Stimulated activated CD4-positive, alpha-beta T cell treated with anti-CD3 and anti-CD28 coated beads, Interleukin-15, amount 100 ng/mL, for 24 hours (primary cell): ENCODE results near the gene EFTUD2.
"Not testable (repeated sequence)": the region's sequence is repeated elsewhere in the genome, so short reads cannot be mapped to it uniquely, and the experiment has no call there.

Source experiments
- DNase-seq: peaks from one replicate; pipeline ENCODE4 v3.0.0-alpha.2; 2020

Gene EFTUD2

DNA sequence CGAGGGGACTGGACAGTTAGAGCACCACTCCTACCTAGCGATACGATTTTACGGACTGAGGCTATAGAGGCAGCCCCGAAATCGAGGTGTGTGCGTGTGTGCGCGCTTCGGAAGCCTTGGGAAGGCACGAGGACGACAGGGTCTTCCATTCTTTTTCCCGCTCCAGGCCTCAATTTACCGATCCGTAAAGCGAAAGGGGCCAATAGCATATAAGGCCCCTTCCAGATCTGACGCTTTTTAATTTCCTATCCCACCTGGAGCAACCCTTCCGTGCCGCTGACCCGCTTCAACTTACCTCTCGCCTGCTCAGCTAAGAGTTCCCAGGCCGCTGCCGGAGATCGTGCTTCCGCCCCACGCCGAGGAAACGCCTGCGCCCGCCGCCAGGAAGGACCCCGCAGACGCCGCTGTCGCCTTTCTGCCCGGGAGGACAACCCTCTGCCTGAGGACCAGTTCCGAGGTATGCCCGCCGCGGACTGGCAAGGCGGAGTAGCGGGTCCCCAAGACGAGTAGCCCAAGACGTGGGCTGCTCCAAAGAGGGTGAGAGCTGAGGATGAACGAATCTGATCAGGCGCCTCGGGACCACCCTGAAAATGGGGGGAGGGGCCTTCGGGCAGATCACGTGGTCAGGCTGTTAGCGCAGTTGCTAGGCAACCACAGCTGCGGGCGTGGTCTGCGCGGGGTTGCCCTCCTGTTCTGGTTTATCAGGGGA, at the start of gene EFTUD2:
EFTUD2 (minus strand) TSS at position 372 of the 709 bp plus-strand sequence. CDS start 4,924 bp downstream, outside the sequence.
- DNase-seq = peak; percentile 93

GRCh38 chr17:44948315-44948795, 49.1 kb upstream of the EFTUD2 start:
- no peak for DNase-seq

- peak; percentile 96 for DNase-seq
Observed at GRCh38 chr17:44947461-44948314, 48.4 kb upstream of the EFTUD2 start, which contains the start of gene KIF18B. TSS of gene KIF18B (minus strand) at chr17:44947773. CDS start at chr17:44936344, 11,429 bp downstream.

DNA sequence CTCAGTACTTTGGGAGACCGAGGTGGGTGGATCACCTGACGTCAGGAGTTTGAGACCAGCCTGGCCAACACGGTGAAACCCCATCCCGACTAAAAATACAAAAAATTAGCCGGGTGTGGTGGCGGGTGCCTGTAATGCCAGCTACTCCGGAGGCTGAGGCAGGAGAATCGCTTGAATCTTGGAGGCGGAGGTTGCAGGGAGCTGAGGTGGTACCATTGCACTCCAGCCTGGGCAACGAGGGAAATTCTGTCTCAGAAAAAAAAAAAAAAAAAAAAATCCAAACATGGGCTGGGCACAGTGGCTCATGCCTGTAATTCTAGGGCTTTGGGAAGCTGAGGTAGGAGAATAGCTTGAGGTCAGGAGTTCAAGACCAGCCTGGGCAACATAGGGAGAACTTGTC, 46.4 kb upstream of the EFTUD2 start:
- DNase-seq = not testable (repeated sequence)

GRCh38 chr17:44942456-44942855, 43.2 kb upstream of the EFTUD2 start:
- no peak for DNase-seq

- no peak for DNase-seq
Observed at GRCh38 chr17:44941712-44942331, 42.6 kb upstream of the EFTUD2 start.

GRCh38 chr17:44940768-44941167, 41.5 kb upstream of the EFTUD2 start:
- DNase-seq = no peak

DNA sequence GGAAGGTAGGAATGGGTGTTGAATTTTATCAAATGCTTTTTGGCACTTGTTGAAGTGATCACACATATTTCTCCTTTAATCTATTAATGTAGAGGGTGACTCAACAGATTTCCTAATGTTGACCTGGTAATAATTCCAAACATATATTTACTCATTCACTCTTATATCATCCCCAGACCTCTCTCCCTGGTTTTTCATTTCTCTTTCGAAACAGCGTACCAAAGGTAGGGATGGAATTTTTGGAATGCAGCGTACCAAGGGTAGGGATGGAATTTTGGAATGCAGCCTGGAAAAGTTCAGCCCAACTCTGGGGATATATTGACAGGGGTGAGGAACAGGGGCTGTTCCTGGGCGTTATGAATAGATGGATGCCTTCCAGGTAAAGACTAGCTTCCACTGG, 41.1 kb upstream of the EFTUD2 start:
- DNase-seq = no peak

GRCh38 chr17:44935116-44935515, 35.9 kb upstream of the EFTUD2 start:
- DNase-seq = no peak

GRCh38 chr17:44934745-44935105, 35.5 kb upstream of the EFTUD2 start:
- no peak for DNase-seq

DNA sequence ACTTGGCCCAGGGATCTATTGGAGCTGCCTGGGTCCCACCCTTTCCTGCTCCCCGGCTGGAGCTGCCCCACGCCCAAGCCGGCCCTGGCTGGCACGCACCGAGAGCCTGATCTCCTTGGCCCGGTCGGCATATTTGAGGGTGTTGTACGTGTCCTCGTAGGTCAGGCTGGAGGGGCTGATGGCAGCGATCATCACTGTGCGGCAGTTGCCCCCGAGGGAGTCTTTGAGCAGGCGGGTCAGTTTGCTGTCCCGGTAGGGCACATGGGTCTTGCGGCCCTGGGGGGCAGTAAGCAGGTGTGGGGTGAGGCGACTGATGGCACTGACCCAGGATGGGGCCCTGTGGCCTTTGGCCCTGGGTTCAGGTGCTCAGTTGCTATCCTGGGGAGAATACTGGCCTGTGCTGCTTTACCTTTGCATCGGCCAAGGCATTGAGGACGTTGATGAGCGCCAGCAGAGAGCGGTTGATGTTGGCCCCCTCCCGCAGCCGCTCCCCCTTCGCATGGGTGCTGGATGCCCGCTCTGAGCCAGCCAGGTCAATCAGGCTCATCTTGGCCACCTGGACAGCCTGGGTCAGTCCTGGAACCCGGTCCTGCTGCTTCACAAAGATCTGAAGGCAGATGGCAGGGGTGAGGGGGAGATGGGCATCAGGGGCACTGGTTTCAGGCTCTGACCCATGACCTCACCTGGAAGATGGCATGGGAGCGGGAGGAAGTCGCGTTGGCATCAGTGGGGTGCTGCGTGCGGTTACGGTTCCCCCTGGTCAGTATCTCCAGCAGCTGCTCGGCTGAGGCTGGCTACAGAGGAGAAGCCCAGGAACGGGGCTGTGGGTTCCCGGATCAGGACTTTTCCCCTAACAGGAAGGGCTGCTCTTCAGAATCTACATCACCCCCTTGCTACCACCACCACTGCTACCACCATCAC, 34.8 kb upstream of the EFTUD2 start:
- DNase-seq = no peak

DNA sequence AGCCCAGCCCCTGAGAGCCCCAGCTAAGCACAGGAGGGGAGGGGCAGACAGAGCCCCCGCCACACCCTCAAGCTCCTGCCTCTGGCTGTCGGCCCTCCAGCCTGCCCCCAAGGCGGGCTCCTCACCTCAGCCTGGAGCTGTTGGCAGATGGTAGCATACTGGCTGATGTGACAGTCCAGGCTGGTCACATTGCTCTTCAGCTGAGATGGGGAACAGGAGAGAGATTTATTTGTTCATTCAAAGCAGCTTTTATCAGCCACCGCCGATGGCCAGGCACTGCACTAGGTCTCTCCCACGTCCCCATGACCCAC, 33.5 kb upstream of the EFTUD2 start:
- no peak for DNase-seq

DNA sequence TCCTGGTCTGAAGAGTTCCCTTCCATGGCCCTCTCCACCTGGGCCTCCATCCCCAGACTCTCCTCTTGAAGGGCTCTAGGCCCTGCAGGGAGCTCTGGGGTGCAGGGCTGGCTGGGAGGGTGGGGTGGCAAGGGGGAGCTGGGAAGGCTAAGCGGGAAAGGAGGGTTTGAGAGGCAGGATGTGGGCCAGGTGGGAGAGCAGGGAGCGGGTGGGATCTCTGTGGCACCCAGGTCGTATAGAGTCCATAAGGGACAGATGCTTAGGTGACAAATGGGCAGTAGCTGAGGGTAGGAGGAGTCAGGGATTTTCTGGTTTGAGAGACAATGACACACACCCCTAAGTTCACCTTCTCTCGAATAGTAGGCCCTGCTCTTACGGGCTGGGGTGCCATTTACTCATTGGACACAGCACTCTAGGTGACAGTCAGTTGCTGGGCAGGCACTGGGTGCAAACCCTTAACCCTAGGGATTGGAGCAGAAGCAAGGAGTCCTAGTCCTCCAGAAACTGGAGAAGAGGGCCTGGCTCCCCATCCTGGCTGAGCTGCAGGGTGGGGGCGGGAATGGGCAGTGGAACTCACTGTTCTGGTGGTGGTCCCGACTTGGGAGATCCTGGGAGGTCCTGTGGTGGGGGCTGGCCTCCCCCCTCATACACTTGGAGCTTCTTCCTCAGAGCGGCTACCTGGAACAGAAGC, 33.0 kb upstream of the EFTUD2 start:
- DNase-seq = no peak

DNA sequence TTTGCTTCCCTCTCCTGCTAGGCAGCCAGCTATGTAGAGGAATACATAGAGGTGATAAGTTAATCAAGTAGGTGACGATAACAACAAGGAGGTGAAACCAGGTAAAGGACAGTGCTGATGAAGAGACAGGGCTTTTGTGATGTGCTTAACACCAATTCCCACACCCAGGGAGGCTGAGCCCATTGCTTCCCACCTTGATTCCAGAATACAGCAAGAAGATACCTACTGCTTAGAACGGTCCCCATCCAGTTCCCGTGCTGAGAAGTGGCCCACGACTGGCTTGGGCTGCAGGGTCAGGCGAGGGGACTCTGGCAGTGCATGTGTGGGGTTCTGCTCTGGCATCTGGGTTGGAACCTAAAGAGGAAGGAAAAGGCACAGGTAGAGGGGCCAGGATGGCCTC, 32.1 kb upstream of the EFTUD2 start:
- no peak for DNase-seq

GRCh38 chr17:44930667-44931066, 31.4 kb upstream of the EFTUD2 start:
- no peak for DNase-seq

DNA sequence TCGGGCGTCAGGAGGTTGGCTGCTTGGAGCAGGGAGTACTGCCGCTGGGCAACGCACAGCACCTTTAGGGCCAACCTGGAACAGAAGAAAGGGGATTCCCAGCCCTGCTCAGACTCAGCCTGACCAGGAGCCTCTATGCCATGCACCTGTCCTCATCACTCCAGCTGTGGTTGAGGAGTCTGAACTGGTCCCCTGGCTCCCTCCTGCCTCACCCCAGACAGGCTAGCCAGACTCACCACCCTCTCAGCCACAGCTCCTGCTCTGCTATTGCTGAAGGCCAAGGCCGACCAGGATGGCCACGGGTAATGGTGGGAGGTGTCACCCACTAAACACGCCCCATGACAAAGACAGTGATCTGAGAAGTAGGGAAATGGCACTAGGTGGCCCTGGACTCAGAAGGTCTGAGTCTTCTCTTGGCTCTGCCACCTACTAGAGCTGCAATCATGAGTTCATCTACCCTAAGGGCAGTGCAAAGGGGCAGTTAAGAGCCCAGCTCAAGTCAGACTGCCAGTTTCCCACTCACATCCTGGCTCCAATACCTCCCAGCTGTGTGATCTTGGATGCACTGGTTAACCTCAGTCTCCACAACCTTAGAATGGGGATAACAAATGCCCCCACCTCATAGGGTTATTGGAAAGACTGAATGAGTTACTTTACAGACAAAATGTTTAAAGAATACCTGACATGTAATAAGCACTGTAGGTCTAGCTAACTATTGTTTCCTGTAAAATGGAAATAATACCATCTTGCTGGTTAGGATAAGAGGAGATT, 29.9 kb upstream of the EFTUD2 start:
- DNase-seq = no peak

- no peak for DNase-seq
Observed at GRCh38 chr17:44928136-44928535, 28.9 kb upstream of the EFTUD2 start.

- DNase-seq = no peak
Observed at GRCh38 chr17:44927696-44928095, 28.5 kb upstream of the EFTUD2 start.

DNA sequence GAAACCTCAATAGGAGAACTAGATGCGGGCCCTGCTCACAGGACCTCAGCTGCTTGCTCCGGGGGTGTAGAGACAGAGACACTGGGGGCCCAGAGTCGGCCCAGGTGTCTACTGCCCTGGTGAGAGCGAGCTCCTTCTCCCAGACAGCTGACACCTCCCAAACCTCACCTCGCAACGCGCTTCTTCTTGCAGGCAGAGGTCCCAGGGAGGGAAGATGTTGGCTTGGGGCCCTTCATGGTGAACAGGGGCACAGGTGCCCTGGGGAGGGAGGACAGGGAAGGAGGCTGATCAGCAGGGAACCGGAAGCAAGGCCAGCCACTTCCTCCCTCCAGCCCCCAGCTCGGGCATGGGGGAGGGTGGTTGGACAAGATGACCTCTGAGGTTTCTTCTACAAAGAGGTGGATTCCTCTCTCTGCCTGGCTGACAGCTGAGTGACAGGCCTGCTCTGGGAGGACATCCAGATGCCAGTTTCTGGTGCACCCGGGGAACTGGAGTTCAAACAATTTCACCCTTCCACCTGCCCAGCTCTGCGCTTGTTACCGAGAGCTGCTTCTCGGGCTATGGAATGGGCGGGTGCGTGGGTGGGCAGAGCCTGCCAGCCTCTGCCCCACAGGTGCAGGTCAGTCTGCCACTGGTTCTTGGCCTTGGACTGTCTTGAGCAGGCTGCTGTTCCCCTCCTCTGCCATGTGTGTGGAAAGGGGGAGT, 27.7 kb upstream of the EFTUD2 start:
- DNase-seq = no peak
